ENCODE results near the gene GUCY1A2.

Gene GUCY1A2

DNA sequence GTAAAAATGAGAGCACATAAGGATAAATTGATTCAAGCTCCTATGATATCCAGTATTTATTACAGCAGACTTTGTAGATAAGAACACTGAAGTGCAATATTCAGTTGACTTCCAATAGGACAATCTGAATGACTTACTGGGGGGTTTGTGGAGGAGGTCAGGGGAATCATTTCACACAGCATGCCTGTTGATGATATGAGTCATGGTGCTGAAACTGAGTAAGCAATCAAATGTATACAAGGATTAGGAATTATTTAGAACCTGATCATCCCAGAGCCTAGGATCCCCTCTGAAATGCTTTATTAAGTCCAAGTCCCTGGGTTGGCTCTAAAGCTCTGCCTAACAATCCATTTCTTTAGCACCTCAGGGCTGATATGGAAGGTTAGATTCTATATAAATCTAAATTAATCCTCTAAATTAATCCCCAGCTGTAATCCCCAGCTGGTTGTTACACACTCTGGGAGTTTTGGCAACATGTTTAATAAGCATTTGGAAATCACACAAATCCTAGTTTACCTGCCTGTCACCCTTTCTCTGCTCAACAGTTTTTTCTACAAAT lies 326.4 kb downstream of the GUCY1A2 start:
- Histone ChIP-seq H4K20me1 (ENCODE audit: insufficient read depth, low read length) (no peaks in the 10 kb centered on the region), H3K36me3 (ENCODE audit: insufficient read depth, low read length) (no peaks in the 10 kb centered on the region), H3K4me2 (ENCODE audit: insufficient read depth, low read length) (no peak overlapping the region), H3K4me3 (ENCODE audit: low read depth in 1 of 2, low read length in 2 of 2) (no peak overlapping the region), H3K27ac (ENCODE audit: low read length) (no peak overlapping the region), H3K4me1 (ENCODE audit: insufficient read depth, low read length) (no peaks in the 10 kb centered on the region), H3K9ac (ENCODE audit: low read depth, low read length) (no peak overlapping the region), H2AFZ (ENCODE audit: low read depth, low read length) (no peak overlapping the region), H3K79me2 (ENCODE audit: insufficient read depth, low read length) (no peaks in the 10 kb centered on the region), H3K9me3 (ENCODE audit: insufficient read depth, low read length, severe bottlenecking) (no peaks in the 10 kb centered on the region), H3K27me3 (ENCODE audit: insufficient read depth, low read length, poor library complexity) (no peaks in the 10 kb centered on the region)
- TF ChIP-seq, protein P1, sequence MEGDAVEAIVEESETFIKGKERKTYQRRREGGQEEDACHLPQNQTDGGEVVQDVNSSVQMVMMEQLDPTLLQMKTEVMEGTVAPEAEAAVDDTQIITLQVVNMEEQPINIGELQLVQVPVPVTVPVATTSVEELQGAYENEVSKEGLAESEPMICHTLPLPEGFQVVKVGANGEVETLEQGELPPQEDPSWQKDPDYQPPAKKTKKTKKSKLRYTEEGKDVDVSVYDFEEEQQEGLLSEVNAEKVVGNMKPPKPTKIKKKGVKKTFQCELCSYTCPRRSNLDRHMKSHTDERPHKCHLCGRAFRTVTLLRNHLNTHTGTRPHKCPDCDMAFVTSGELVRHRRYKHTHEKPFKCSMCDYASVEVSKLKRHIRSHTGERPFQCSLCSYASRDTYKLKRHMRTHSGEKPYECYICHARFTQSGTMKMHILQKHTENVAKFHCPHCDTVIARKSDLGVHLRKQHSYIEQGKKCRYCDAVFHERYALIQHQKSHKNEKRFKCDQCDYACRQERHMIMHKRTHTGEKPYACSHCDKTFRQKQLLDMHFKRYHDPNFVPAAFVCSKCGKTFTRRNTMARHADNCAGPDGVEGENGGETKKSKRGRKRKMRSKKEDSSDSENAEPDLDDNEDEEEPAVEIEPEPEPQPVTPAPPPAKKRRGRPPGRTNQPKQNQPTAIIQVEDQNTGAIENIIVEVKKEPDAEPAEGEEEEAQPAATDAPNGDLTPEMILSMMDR (IDR thresholded peaks at IDR 0.05; ENCODE audit: borderline replicate concordance, extremely low read depth, low read length, poor library complexity, severe bottlenecking) = no peak
- ATAC-seq (ENCODE audit: insufficient read depth, low read depth) = no peak
- no peak for DNase-seq

DNA sequence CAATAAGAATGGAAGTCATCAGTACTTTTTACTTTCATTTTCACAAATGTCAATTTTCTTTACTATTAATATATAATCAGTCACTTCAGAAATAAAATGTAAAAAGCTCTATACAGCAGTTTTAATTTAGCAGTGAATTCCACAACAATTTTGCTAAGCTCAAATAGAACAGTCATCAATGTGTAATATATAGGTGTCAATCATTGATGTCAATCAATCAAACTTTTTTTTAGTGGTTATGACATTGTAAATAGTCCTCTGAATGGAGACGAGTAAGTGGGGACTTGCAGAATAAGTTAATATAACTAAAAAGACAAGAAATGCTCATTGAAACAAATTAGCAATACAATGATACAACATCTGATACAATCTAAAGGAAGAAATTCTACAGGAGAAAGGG lies 327.4 kb downstream of the GUCY1A2 start:
- Histone ChIP-seq H3K9me3 (ENCODE audit: insufficient read depth, low read length, severe bottlenecking) (no peaks in the 10 kb centered on the region), H3K36me3 (ENCODE audit: insufficient read depth, low read length) (no peaks in the 10 kb centered on the region), H3K4me3 (ENCODE audit: low read depth in 1 of 2, low read length in 2 of 2) (no peak overlapping the region), H2AFZ (ENCODE audit: low read depth, low read length) (no peak overlapping the region; the same call in 1 of the 2 replicates), H4K20me1 (ENCODE audit: insufficient read depth, low read length) (no peaks in the 10 kb centered on the region), H3K9ac (ENCODE audit: low read depth, low read length) (no peak overlapping the region), H3K4me1 (ENCODE audit: insufficient read depth, low read length) (no peaks in the 10 kb centered on the region), H3K27me3 (ENCODE audit: insufficient read depth, low read length, poor library complexity) (no peaks in the 10 kb centered on the region), H3K4me2 (ENCODE audit: insufficient read depth, low read length) (peak overlapping the region; percentile 9; the same call in 1 of the 2 replicates), H3K27ac (ENCODE audit: low read length) (no peak overlapping the region), H3K79me2 (ENCODE audit: insufficient read depth, low read length) (no peaks in the 10 kb centered on the region)
- no peak for ATAC-seq (ENCODE audit: insufficient read depth, low read depth)
- TF ChIP-seq, protein P1 (IDR thresholded peaks at IDR 0.05; ENCODE audit: borderline replicate concordance, extremely low read depth, low read length, poor library complexity, severe bottlenecking) = no peak
- TF ChIP-seq EZH2 (IDR thresholded peaks at IDR 0.05; ENCODE audit: borderline replicate concordance, low read depth, low read length, severe bottlenecking) = no peak
- no peak for DNase-seq

DNA sequence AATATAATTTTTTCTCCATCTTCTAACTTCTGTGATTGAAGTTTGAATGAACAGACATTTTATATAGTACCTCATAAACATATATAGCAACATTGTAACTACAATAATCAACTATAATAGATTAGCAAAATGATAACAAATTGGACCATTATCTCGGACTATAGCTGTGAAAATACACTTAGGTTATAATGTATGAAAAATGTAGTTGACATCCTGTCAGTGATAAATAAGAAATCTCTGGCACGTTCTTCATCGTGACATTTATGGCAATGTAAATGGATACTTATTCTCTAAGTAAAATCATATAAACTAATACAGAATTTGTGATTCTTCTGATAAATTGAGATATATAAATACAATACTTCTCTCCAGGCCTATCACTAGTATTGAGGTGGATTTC lies 333.3 kb downstream of the GUCY1A2 start:
- Histone ChIP-seq H3K27me3 (ENCODE audit: insufficient read depth, low read length, poor library complexity) (no peaks in the 10 kb centered on the region), H3K4me3 (ENCODE audit: low read depth in 1 of 2, low read length in 2 of 2) (no peak overlapping the region), H3K4me2 (ENCODE audit: insufficient read depth, low read length) (no peak overlapping the region), H2AFZ (ENCODE audit: low read depth, low read length) (no peak overlapping the region), H3K9ac (ENCODE audit: low read depth, low read length) (no peak overlapping the region), H3K36me3 (ENCODE audit: insufficient read depth, low read length) (no peaks in the 10 kb centered on the region), H4K20me1 (ENCODE audit: insufficient read depth, low read length) (no peaks in the 10 kb centered on the region), H3K27ac (ENCODE audit: low read length) (no peak overlapping the region), H3K4me1 (ENCODE audit: insufficient read depth, low read length) (no peaks in the 10 kb centered on the region), H3K79me2 (ENCODE audit: insufficient read depth, low read length) (no peaks in the 10 kb centered on the region), H3K9me3 (ENCODE audit: insufficient read depth, low read length, severe bottlenecking) (no peaks in the 10 kb centered on the region)
- no peak for TF ChIP-seq EZH2 (IDR thresholded peaks at IDR 0.05; ENCODE audit: borderline replicate concordance, low read depth, low read length, severe bottlenecking)
- TF ChIP-seq, protein P1 (IDR thresholded peaks at IDR 0.05; ENCODE audit: borderline replicate concordance, extremely low read depth, low read length, poor library complexity, severe bottlenecking) = no peak
- ATAC-seq (ENCODE audit: insufficient read depth, low read depth) = no peak
- DNase-seq = no peak

DNA sequence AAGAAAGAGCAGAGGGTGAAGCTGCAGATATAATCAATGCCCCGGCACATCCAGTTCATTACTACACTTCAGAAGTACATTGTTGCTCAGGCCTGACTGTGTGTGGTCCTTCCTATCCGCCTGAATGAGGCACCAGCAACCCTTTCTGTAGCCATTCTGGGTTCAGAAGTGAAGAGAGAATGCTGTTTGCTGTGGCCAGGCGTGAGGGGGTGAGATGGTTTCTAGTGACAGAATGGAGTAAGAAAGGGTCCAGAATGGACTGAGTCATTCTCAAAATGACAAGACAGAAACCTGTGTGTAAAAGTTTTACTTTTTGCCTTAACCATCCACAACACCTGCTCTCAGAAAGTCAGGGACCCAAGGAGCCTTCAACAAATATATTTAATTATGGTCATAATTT lies 334.8 kb downstream of the GUCY1A2 start:
- H3K79me2 ChIP-seq (ENCODE audit: insufficient read depth, low read length) = no peaks in the 10 kb centered on the region
- no peak overlapping the region for H3K4me2 ChIP-seq (ENCODE audit: insufficient read depth, low read length)
- H3K27me3 ChIP-seq (ENCODE audit: insufficient read depth, low read length, poor library complexity) = no peaks in the 10 kb centered on the region
- H3K9me3 ChIP-seq (ENCODE audit: insufficient read depth, low read length, severe bottlenecking) = no peaks in the 10 kb centered on the region
- no peak overlapping the region for H3K9ac ChIP-seq (ENCODE audit: low read depth, low read length)
- no peaks in the 10 kb centered on the region for H3K4me1 ChIP-seq (ENCODE audit: insufficient read depth, low read length)
- no peak overlapping the region; the same call in 1 of the 2 replicates for H2AFZ ChIP-seq (ENCODE audit: low read depth, low read length)
- TF ChIP-seq EZH2 (IDR thresholded peaks at IDR 0.05; ENCODE audit: borderline replicate concordance, low read depth, low read length, severe bottlenecking) = no peak
- TF ChIP-seq, protein P1 (IDR thresholded peaks at IDR 0.05; ENCODE audit: borderline replicate concordance, extremely low read depth, low read length, poor library complexity, severe bottlenecking) = no peak
- H4K20me1 ChIP-seq (ENCODE audit: insufficient read depth, low read length) = no peaks in the 10 kb centered on the region
- DNase-seq (no peak), ATAC-seq (ENCODE audit: insufficient read depth, low read depth) (no peak)
- H3K27ac ChIP-seq (ENCODE audit: low read length) = no peak overlapping the region
- no peak overlapping the region for H3K4me3 ChIP-seq (ENCODE audit: low read depth in 1 of 2, low read length in 2 of 2)
- H3K36me3 ChIP-seq (ENCODE audit: insufficient read depth, low read length) = no peaks in the 10 kb centered on the region

All from DND-41 (cell line).